ENCODE results near the gene SCUBE1. TPM values are rescaled to one million over a fixed set of nuclear protein-coding genes. Genes with fewer than 3 reads are reported as not detected.

SCUBE1 gene
- total RNA-seq, 2 donors from 2014 or later = 0.14 TPM; not detected in 1

GRCh38 chr22:43313244-43313889 lies 29.8 kb downstream of the SCUBE1 start:
- no peaks in the 10 kb centered on the region for H3K9me3 Mint-ChIP-seq
- ATAC-seq (replicated peaks in 1 of 2) (no peak), DNase-seq (no peak)
- peaks cover 10% of the 10 kb centered on the region for H3K27me3 Mint-ChIP-seq (ENCODE audit: low read depth)
- H3K36me3 Mint-ChIP-seq (ENCODE audit: insufficient read depth in 2 of 2) = no peaks in the 10 kb centered on the region
- no peak overlapping the region for H3K27ac Mint-ChIP-seq
- no peak overlapping the region for H3K4me3 Mint-ChIP-seq
- H3K4me1 Mint-ChIP-seq (ENCODE audit: low read depth) = no peaks in the 10 kb centered on the region

- Mint-ChIP-seq H3K27ac (no peak overlapping the region), H3K4me3 (no peak overlapping the region), H3K9me3 (no peaks in the 10 kb centered on the region), H3K36me3 (ENCODE audit: insufficient read depth in 2 of 2) (no peaks in the 10 kb centered on the region), H3K4me1 (ENCODE audit: low read depth) (no peaks in the 10 kb centered on the region), H3K27me3 (ENCODE audit: low read depth) (peaks cover 10% of the 10 kb centered on the region)
- ATAC-seq (replicated peaks in 1 of 2) = no peak
- DNase-seq = no peak
Observed at GRCh38 chr22:43312608-43313007, 30.6 kb downstream of the SCUBE1 start.

- no peaks in the 10 kb centered on the region for H3K9me3 Mint-ChIP-seq
- H3K36me3 Mint-ChIP-seq (ENCODE audit: insufficient read depth in 2 of 2) = no peaks in the 10 kb centered on the region
- no peaks in the 10 kb centered on the region for H3K4me1 Mint-ChIP-seq (ENCODE audit: low read depth)
- H3K27me3 Mint-ChIP-seq (ENCODE audit: low read depth) = peaks cover 10% of the 10 kb centered on the region
- no peak overlapping the region for H3K27ac Mint-ChIP-seq
- ATAC-seq (replicated peaks in 1 of 2) (no peak), DNase-seq (no peak)
- no peak overlapping the region for H3K4me3 Mint-ChIP-seq
Observed at GRCh38 chr22:43310798-43311197, 32.4 kb downstream of the SCUBE1 start.

- H3K9me3 Mint-ChIP-seq = no peaks in the 10 kb centered on the region
- no peak overlapping the region for H3K27ac Mint-ChIP-seq
- no peaks in the 10 kb centered on the region for H3K4me1 Mint-ChIP-seq (ENCODE audit: low read depth)
- H3K36me3 Mint-ChIP-seq (ENCODE audit: insufficient read depth in 2 of 2) = no peaks in the 10 kb centered on the region
- ATAC-seq (replicated peaks in 1 of 2) = no peak
- DNase-seq = no peak
- no peak overlapping the region for H3K4me3 Mint-ChIP-seq
- peaks cover 10% of the 10 kb centered on the region for H3K27me3 Mint-ChIP-seq (ENCODE audit: low read depth)
Observed at GRCh38 chr22:43310311-43310710, 32.9 kb downstream of the SCUBE1 start.

GRCh38 chr22:43308836-43309235 lies 34.3 kb downstream of the SCUBE1 start:
- H3K36me3 Mint-ChIP-seq (ENCODE audit: insufficient read depth in 2 of 2) = no peaks in the 10 kb centered on the region
- DNase-seq (no peak), ATAC-seq (replicated peaks in 1 of 2) (no peak)
- H3K4me3 Mint-ChIP-seq = no peak overlapping the region
- no peaks in the 10 kb centered on the region for H3K9me3 Mint-ChIP-seq
- H3K4me1 Mint-ChIP-seq (ENCODE audit: low read depth) = no peaks in the 10 kb centered on the region
- no peak overlapping the region for H3K27ac Mint-ChIP-seq
- peaks cover 10% of the 10 kb centered on the region for H3K27me3 Mint-ChIP-seq (ENCODE audit: low read depth)

- Mint-ChIP-seq H3K9me3 (no peaks in the 10 kb centered on the region), H3K27me3 (ENCODE audit: low read depth) (peaks cover 10% of the 10 kb centered on the region), H3K36me3 (ENCODE audit: insufficient read depth in 2 of 2) (no peaks in the 10 kb centered on the region), H3K4me3 (no peak overlapping the region), H3K27ac (no peak overlapping the region), H3K4me1 (ENCODE audit: low read depth) (no peaks in the 10 kb centered on the region)
- ATAC-seq (replicated peaks in 1 of 2) (no peak), DNase-seq (no peak)
Observed at GRCh38 chr22:43308060-43308830, 34.9 kb downstream of the SCUBE1 start.

- Mint-ChIP-seq H3K36me3 (ENCODE audit: insufficient read depth in 2 of 2) (no peaks in the 10 kb centered on the region), H3K4me3 (no peak overlapping the region), H3K27me3 (ENCODE audit: low read depth) (peaks cover 10% of the 10 kb centered on the region), H3K27ac (no peak overlapping the region), H3K9me3 (no peaks in the 10 kb centered on the region), H3K4me1 (ENCODE audit: low read depth) (no peaks in the 10 kb centered on the region)
- ATAC-seq (replicated peaks in 1 of 2) (no peak), DNase-seq (no peak)
Observed at GRCh38 chr22:43305806-43306205, 37.4 kb downstream of the SCUBE1 start.

GRCh38 chr22:43304831-43305590 lies 38.2 kb downstream of the SCUBE1 start:
- Mint-ChIP-seq H3K9me3 (no peaks in the 10 kb centered on the region), H3K27me3 (ENCODE audit: low read depth) (peaks cover 6% of the 10 kb centered on the region), H3K4me1 (ENCODE audit: low read depth) (no peaks in the 10 kb centered on the region), H3K36me3 (ENCODE audit: insufficient read depth in 2 of 2) (no peaks in the 10 kb centered on the region), H3K27ac (no peak overlapping the region), H3K4me3 (no peak overlapping the region)
- no peak for DNase-seq
- ATAC-seq (replicated peaks in 1 of 2) = no peak

- DNase-seq = no peak
- H3K36me3 Mint-ChIP-seq (ENCODE audit: insufficient read depth in 2 of 2) = no peaks in the 10 kb centered on the region
- no peaks in the 10 kb centered on the region for H3K27me3 Mint-ChIP-seq (ENCODE audit: low read depth)
- H3K9me3 Mint-ChIP-seq = no peaks in the 10 kb centered on the region
- H3K27ac Mint-ChIP-seq = no peak overlapping the region
- ATAC-seq (replicated peaks in 1 of 2) = no peak
- no peak overlapping the region for H3K4me3 Mint-ChIP-seq
- no peaks in the 10 kb centered on the region for H3K4me1 Mint-ChIP-seq (ENCODE audit: low read depth)
Observed at GRCh38 chr22:43303751-43304150, 39.4 kb downstream of the SCUBE1 start.

GRCh38 chr22:43303166-43303565 lies 40.0 kb downstream of the SCUBE1 start:
- DNase-seq (no peak), ATAC-seq (replicated peaks in 1 of 2) (no peak)
- Mint-ChIP-seq H3K27me3 (ENCODE audit: low read depth) (no peaks in the 10 kb centered on the region), H3K27ac (no peak overlapping the region), H3K4me1 (ENCODE audit: low read depth) (no peaks in the 10 kb centered on the region), H3K36me3 (ENCODE audit: insufficient read depth in 2 of 2) (no peaks in the 10 kb centered on the region), H3K4me3 (no peak overlapping the region), H3K9me3 (no peaks in the 10 kb centered on the region)

- ATAC-seq (replicated peaks in 1 of 2) = no peak
- DNase-seq = no peak
- H3K36me3 Mint-ChIP-seq (ENCODE audit: insufficient read depth in 2 of 2) = no peaks in the 10 kb centered on the region
- no peak overlapping the region for H3K27ac Mint-ChIP-seq
- no peak overlapping the region for H3K4me3 Mint-ChIP-seq
- no peaks in the 10 kb centered on the region for H3K27me3 Mint-ChIP-seq (ENCODE audit: low read depth)
- H3K4me1 Mint-ChIP-seq (ENCODE audit: low read depth) = no peaks in the 10 kb centered on the region
- H3K9me3 Mint-ChIP-seq = no peaks in the 10 kb centered on the region
Observed at GRCh38 chr22:43302531-43303041, 40.6 kb downstream of the SCUBE1 start.

- no peak overlapping the region for H3K27ac Mint-ChIP-seq
- DNase-seq (no peak), ATAC-seq (replicated peaks in 1 of 2) (no peak)
- H3K9me3 Mint-ChIP-seq = no peaks in the 10 kb centered on the region
- H3K36me3 Mint-ChIP-seq (ENCODE audit: insufficient read depth in 2 of 2) = no peaks in the 10 kb centered on the region
- H3K4me1 Mint-ChIP-seq (ENCODE audit: low read depth) = no peaks in the 10 kb centered on the region
- H3K27me3 Mint-ChIP-seq (ENCODE audit: low read depth) = no peaks in the 10 kb centered on the region
- H3K4me3 Mint-ChIP-seq = no peak overlapping the region
Observed at GRCh38 chr22:43301866-43302265, 41.3 kb downstream of the SCUBE1 start.
